ENCODE data around the gene CEP76.

The CEP76 gene

DNA sequence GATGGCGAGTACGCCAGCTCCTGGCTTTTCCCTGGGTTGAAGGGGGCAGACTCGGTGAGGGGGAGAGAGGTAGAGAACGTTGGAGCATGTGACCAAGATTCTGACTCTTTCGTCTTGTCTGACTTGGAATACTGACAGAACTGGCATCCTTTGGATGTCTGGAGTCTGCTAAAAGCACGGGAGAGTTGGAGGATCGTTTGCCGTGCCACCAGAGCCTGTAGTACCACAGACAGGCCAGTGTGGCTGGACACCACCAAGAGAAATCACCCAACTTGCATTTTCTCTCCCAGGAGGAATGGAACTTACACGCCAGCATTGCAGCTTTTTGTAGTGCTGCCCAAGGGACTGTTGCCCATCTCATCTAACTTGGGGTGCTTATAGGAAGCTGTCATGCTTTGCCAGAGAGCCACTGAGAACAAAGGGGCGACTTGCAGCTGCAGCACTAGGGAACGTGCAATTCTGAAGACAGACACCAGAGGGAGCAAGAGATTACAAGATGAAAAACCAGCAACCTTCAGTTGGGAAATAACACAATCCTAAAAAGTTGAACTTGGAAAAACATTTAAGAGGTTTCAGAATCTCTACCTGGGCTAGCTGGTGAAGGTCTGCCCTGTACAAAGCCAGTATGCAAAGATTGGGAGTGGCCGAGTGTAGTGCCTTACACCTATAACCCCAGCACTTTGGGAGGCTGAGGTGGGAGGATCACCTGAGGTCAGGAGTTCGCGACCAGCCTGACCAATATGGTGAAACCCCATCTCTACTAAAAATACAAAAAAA, 24.4 kb upstream of the CEP76 start:
- Histone ChIP-seq H2AFZ (ENCODE audit: low read depth, low read length) (no peak overlapping the region; the same call in 1 of the 2 replicates), H3K79me2 (ENCODE audit: insufficient read depth, low read length) (no peaks in the 10 kb centered on the region), H3K9ac (ENCODE audit: low read depth, low read length) (no peak overlapping the region), H3K9me3 (ENCODE audit: insufficient read depth, low read length, severe bottlenecking) (peaks cover 7% of the 10 kb centered on the region), H3K36me3 (ENCODE audit: insufficient read depth, low read length) (peaks cover 39% of the 10 kb centered on the region), H3K4me1 (ENCODE audit: insufficient read depth, low read length) (peaks cover 8% of the 10 kb centered on the region; the same call in 1 of the 2 replicates), H3K27ac (ENCODE audit: low read length) (peak overlapping the region; percentile 37), H4K20me1 (ENCODE audit: insufficient read depth, low read length) (no peaks in the 10 kb centered on the region; the same call in 1 of the 2 replicates), H3K27me3 (ENCODE audit: insufficient read depth, low read length, poor library complexity) (no peaks in the 10 kb centered on the region), H3K4me2 (ENCODE audit: insufficient read depth, low read length) (no peak overlapping the region), H3K4me3 (ENCODE audit: low read depth in 1 of 2, low read length in 2 of 2) (no peak overlapping the region)
- DNase-seq = peak; percentile 73
- no peak for TF ChIP-seq EZH2 (IDR thresholded peaks at IDR 0.05; ENCODE audit: borderline replicate concordance, low read depth, low read length, severe bottlenecking)
- TF ChIP-seq, protein P1, sequence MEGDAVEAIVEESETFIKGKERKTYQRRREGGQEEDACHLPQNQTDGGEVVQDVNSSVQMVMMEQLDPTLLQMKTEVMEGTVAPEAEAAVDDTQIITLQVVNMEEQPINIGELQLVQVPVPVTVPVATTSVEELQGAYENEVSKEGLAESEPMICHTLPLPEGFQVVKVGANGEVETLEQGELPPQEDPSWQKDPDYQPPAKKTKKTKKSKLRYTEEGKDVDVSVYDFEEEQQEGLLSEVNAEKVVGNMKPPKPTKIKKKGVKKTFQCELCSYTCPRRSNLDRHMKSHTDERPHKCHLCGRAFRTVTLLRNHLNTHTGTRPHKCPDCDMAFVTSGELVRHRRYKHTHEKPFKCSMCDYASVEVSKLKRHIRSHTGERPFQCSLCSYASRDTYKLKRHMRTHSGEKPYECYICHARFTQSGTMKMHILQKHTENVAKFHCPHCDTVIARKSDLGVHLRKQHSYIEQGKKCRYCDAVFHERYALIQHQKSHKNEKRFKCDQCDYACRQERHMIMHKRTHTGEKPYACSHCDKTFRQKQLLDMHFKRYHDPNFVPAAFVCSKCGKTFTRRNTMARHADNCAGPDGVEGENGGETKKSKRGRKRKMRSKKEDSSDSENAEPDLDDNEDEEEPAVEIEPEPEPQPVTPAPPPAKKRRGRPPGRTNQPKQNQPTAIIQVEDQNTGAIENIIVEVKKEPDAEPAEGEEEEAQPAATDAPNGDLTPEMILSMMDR (IDR thresholded peaks at IDR 0.05; ENCODE audit: borderline replicate concordance, extremely low read depth, low read length, poor library complexity, severe bottlenecking) = peak; percentile 96
- peak; percentile 73 for ATAC-seq (ENCODE audit: insufficient read depth, low read depth)

DNA sequence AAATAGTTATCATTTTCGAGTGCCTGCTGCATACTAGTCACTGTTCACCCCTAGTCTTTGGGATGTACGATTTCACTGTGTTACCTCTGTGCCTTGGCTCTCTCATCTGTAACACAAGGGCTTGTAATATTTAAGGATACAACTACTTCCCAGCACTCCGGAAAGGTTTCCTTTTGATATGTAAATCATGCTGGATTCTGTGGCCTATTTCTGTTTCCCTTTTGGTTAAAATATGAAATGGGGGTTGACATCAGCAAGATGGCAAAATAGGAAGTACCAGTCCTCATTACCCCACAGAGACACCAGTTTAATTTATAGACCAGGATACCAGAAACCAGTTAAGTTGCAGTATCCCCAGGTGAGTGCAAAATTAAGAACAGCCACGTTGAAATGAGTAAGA, 23.8 kb upstream of the CEP76 start:
- Histone ChIP-seq H2AFZ (ENCODE audit: low read depth, low read length) (no peak overlapping the region), H3K9me3 (ENCODE audit: insufficient read depth, low read length, severe bottlenecking) (peaks cover 7% of the 10 kb centered on the region), H3K36me3 (ENCODE audit: insufficient read depth, low read length) (peaks cover 42% of the 10 kb centered on the region), H3K27ac (ENCODE audit: low read length) (no peak overlapping the region), H4K20me1 (ENCODE audit: insufficient read depth, low read length) (no peaks in the 10 kb centered on the region; the same call in 1 of the 2 replicates), H3K27me3 (ENCODE audit: insufficient read depth, low read length, poor library complexity) (no peaks in the 10 kb centered on the region), H3K9ac (ENCODE audit: low read depth, low read length) (no peak overlapping the region), H3K4me1 (ENCODE audit: insufficient read depth, low read length) (peaks cover 8% of the 10 kb centered on the region; the same call in 1 of the 2 replicates), H3K79me2 (ENCODE audit: insufficient read depth, low read length) (no peaks in the 10 kb centered on the region), H3K4me3 (ENCODE audit: low read depth in 1 of 2, low read length in 2 of 2) (no peak overlapping the region), H3K4me2 (ENCODE audit: insufficient read depth, low read length) (no peak overlapping the region)
- ATAC-seq (ENCODE audit: insufficient read depth, low read depth) (no peak), DNase-seq (no peak)
- no peak for TF ChIP-seq EZH2 (IDR thresholded peaks at IDR 0.05; ENCODE audit: borderline replicate concordance, low read depth, low read length, severe bottlenecking)
- TF ChIP-seq, protein P1 (IDR thresholded peaks at IDR 0.05; ENCODE audit: borderline replicate concordance, extremely low read depth, low read length, poor library complexity, severe bottlenecking) = no peak

DNA sequence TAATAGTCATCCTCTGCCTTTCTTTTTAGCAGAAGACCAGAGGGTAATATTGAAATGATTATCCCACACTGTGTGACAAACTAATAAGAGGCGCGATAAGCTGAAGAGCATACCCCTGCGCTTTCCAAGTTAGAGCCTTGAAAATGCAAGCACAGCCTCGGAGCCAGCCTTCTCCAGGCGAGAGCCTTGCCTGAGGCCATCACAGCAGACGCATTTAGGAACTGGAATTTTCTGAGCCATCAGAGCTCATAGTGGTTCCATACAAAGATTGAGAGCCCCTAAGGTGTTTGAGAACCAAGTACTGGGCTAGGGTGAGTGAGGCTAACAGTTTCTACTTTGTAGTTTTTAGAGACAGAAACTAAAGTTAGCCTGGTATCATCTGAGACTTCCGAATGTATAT, 20.2 kb upstream of the CEP76 start:
- H3K36me3 ChIP-seq (ENCODE audit: insufficient read depth, low read length) = peaks cover 78% of the 10 kb centered on the region
- no peak overlapping the region for H3K9ac ChIP-seq (ENCODE audit: low read depth, low read length)
- no peaks in the 10 kb centered on the region; the same call in 1 of the 2 replicates for H4K20me1 ChIP-seq (ENCODE audit: insufficient read depth, low read length)
- ATAC-seq (ENCODE audit: insufficient read depth, low read depth) = no peak
- H3K79me2 ChIP-seq (ENCODE audit: insufficient read depth, low read length) = peaks cover 5% of the 10 kb centered on the region
- H2AFZ ChIP-seq (ENCODE audit: low read depth, low read length) = no peak overlapping the region
- TF ChIP-seq, protein P1 (IDR thresholded peaks at IDR 0.05; ENCODE audit: borderline replicate concordance, extremely low read depth, low read length, poor library complexity, severe bottlenecking) = no peak
- TF ChIP-seq EZH2 (IDR thresholded peaks at IDR 0.05; ENCODE audit: borderline replicate concordance, low read depth, low read length, severe bottlenecking) = no peak
- H3K9me3 ChIP-seq (ENCODE audit: insufficient read depth, low read length, severe bottlenecking) = no peaks in the 10 kb centered on the region
- no peak for DNase-seq
- H3K4me3 ChIP-seq (ENCODE audit: low read depth in 1 of 2, low read length in 2 of 2) = no peak overlapping the region
- H3K27ac ChIP-seq (ENCODE audit: low read length) = no peak overlapping the region
- H3K4me1 ChIP-seq (ENCODE audit: insufficient read depth, low read length) = peaks cover 8% of the 10 kb centered on the region; the same call in 1 of the 2 replicates
- no peak overlapping the region for H3K4me2 ChIP-seq (ENCODE audit: insufficient read depth, low read length)
- no peaks in the 10 kb centered on the region for H3K27me3 ChIP-seq (ENCODE audit: insufficient read depth, low read length, poor library complexity)

Data from DND-41 (cell line).